WTC11 (cell line): ENCODE results near the gene LPP. TPM values are rescaled to one million over a fixed set of nuclear protein-coding genes. Genes with fewer than 3 reads are reported as not detected.

Source experiments
- ATAC-seq: fragments of 200-7000 bp; cut with Tn5 transposase; 2 replicates; pipeline ENCODE4 v1.10.0; 2021; ENCODE audit warnings: mild to moderate bottlenecking, moderate library complexity
- CTCF ChIA-PET: fragments of 300-600 bp; sonication (Branson Sonifier 250); formaldehyde crosslinking; loops from one replicate; lab custom pipeline; 2021; ENCODE audit warnings: antibody characterized with exemption; lab: Charles Lee
- POLR2A ChIA-PET: fragments of 350-600 bp; sonication (Branson Sonifier 250); formaldehyde crosslinking; loops from one replicate; lab custom pipeline; 2021; ENCODE audit warnings: antibody characterized with exemption; lab: Charles Lee
- DNase-seq: peaks from one replicate; pipeline ENCODE4 v3.0.0; 2021; ENCODE audit warnings: low spot score
- H3K27ac Mint-ChIP-seq: 2 replicates; pipeline ENCODE4 v1.8.0; 2021; ENCODE audit warnings: mixed read lengths
- H3K27me3 Mint-ChIP-seq: 2 replicates; pipeline ENCODE4 v1.8.0; 2021; ENCODE audit warnings: low read depth, mild to moderate bottlenecking, moderate library complexity, mixed read lengths
- H3K36me3 Mint-ChIP-seq: 2 replicates; pipeline ENCODE4 v1.8.0; 2021; ENCODE audit warnings: mixed read lengths
- H3K4me1 Mint-ChIP-seq: 2 replicates; pipeline ENCODE4 v1.8.0; 2022; ENCODE audit warnings: mixed read lengths
- H3K4me3 Mint-ChIP-seq: 2 replicates; pipeline ENCODE4 v1.8.0; 2021; ENCODE audit warnings: mild to moderate bottlenecking, moderate library complexity, mixed read lengths
- H3K9me3 Mint-ChIP-seq: 2 replicates; pipeline ENCODE4 v1.8.0; 2021; ENCODE audit warnings: mixed read lengths
- AFF4 ChIP-seq: sonication (generic); formaldehyde crosslinking; IDR thresholded peaks from 2 replicates; pipeline ENCODE4 v1.8.1; 2023; ENCODE audit warnings: mild to moderate bottlenecking, missing genetic modification reagents, borderline replicate concordance
- ARID4B ChIP-seq: sonication (generic); formaldehyde crosslinking; IDR thresholded peaks from 2 replicates; pipeline ENCODE4 v1.8.0; 2023; ENCODE audit warnings: missing genetic modification reagents, mild to moderate bottlenecking, borderline replicate concordance
- ATF2 ChIP-seq: sonication (generic); formaldehyde crosslinking; IDR thresholded peaks from 2 replicates; pipeline ENCODE4 v1.8.1; 2022; ENCODE audit warnings: low read depth, missing genetic modification reagents, borderline replicate concordance
- ATF3 ChIP-seq: sonication (generic); formaldehyde crosslinking; conservative IDR thresholded peaks from 2 replicates; pipeline ENCODE4 v1.8.1; 2022; ENCODE audit warnings: mild to moderate bottlenecking, missing genetic modification reagents
- FOXP1 ChIP-seq: sonication (generic); formaldehyde crosslinking; IDR thresholded peaks from 2 replicates; pipeline ENCODE4 v1.8.0; 2022; ENCODE audit warnings: missing genetic modification reagents, mild to moderate bottlenecking, moderate library complexity, borderline replicate concordance
- FOXP4 ChIP-seq: sonication (generic); formaldehyde crosslinking; IDR thresholded peaks from 2 replicates; pipeline ENCODE4 v1.8.0; 2022; ENCODE audit warnings: mild to moderate bottlenecking, missing genetic modification reagents
- HMGA2 ChIP-seq: fragments of 250-450 bp; sonication (Bioruptor Pico); IDR thresholded peaks from 2 replicates; pipeline ENCODE4 v1.4.0; 2021; ENCODE audit warnings: mild to moderate bottlenecking, moderate library complexity
- PREB ChIP-seq: sonication (generic); formaldehyde crosslinking; IDR thresholded peaks from 2 replicates; pipeline ENCODE4 v1.8.1; 2022; ENCODE audit warnings: mild to moderate bottlenecking, missing genetic modification reagents, moderate library complexity, borderline replicate concordance
- SMAD4 ChIP-seq: sonication (generic); formaldehyde crosslinking; IDR thresholded peaks from 2 replicates; pipeline ENCODE4 v1.8.0; 2022; ENCODE audit warnings: mild to moderate bottlenecking, missing genetic modification reagents
- TEAD4 ChIP-seq: sonication (generic); formaldehyde crosslinking; IDR thresholded peaks from 2 replicates; pipeline ENCODE4 v1.8.0; 2022; ENCODE audit warnings: mild to moderate bottlenecking, missing genetic modification reagents
- TP53 ChIP-seq: sonication (generic); formaldehyde crosslinking; IDR thresholded peaks from 2 replicates; pipeline ENCODE4 v1.8.1; 2023; ENCODE audit warnings: mild to moderate bottlenecking, missing genetic modification reagents
- ZNF416 ChIP-seq: fragments of 250-450 bp; sonication (Bioruptor Pico); IDR thresholded peaks from 2 replicates; pipeline ENCODE4 v1.9.0; 2021; ENCODE audit warnings: mild to moderate bottlenecking, inconsistent platforms
- total RNA-seq: library from RNA; stranded (reverse); gene quantifications from 3 replicates; pipeline ENCODE4 v1.2.3, GENCODE V29; 2021
- TF ChIP-seq, protein P1 (sequence below): sonication (generic); formaldehyde crosslinking; IDR thresholded peaks from 2 replicates; pipeline ENCODE4 v1.8.1; 2022; ENCODE audit warnings: missing genetic modification reagents, borderline replicate concordance
- TF ChIP-seq, protein P2 (sequence below): sonication (generic); formaldehyde crosslinking; IDR thresholded peaks from 2 replicates; pipeline ENCODE4 v1.8.1; 2022; ENCODE audit warnings: mild to moderate bottlenecking, moderate library complexity, missing genetic modification reagents

The LPP gene
- total RNA-seq, 1 experiment from 2014 or later, result 49.6 TPM

DNA sequence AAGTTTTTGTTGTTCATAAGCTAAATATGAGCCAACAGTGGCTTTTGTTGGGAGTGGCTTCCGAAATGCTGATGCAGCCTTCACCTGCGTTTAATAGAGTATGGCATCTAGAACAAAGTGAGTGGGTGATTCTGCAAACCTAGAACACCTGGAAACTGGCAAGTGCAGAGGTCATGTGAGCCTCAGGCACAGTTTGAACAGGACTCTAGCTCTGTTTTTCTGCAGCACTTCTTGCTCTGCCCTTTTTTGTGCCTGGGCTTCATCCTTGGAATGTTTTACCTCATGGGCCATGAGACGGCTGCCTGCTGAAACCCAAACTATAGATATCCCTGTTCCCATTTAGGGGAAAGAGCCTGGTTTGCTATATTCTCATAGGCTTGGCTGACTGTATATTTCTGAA is 73.5 kb downstream of the LPP start (continued):
- TF ChIP-seq, protein P1, sequence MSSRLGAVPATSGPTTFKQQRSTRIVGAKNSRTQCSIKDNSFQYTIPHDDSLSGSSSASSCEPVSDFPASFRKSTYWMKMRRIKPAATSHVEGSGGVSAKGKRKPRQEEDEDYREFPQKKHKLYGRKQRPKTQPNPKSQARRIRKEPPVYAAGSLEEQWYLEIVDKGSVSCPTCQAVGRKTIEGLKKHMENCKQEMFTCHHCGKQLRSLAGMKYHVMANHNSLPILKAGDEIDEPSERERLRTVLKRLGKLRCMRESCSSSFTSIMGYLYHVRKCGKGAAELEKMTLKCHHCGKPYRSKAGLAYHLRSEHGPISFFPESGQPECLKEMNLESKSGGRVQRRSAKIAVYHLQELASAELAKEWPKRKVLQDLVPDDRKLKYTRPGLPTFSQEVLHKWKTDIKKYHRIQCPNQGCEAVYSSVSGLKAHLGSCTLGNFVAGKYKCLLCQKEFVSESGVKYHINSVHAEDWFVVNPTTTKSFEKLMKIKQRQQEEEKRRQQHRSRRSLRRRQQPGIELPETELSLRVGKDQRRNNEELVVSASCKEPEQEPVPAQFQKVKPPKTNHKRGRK (CRISPR knock-in tag), result no peak

GRCh38 chr3:188229177-188229576 is 75.2 kb downstream of the LPP start:
- Mint-ChIP-seq H3K4me3 (no peak overlapping the region), H3K4me1 (no peaks in the 10 kb centered on the region), H3K27ac (no peak overlapping the region), H3K36me3 (0 out of 2 replicates have a peak, but pooled peaks cover 7% of the 10 kb centered on the region), H3K9me3 (peaks cover 9% of the 10 kb centered on the region), H3K27me3 (no peaks in the 10 kb centered on the region)
- DNase-seq (no peak), ATAC-seq (no peak)
- POLR2A ChIA-PET, result no interaction called here
- no peak for TF ChIP-seq ARID4B
- TF ChIP-seq TP53 (CRISPR knock-in tag), result no peak
- no peak for TF ChIP-seq SMAD4 (CRISPR knock-in tag)
- CTCF ChIA-PET, result no interaction called here

- Mint-ChIP-seq H3K4me1 (no peaks in the 10 kb centered on the region), H3K27ac (no peak overlapping the region), H3K4me3 (no peak overlapping the region), H3K36me3 (0 out of 2 replicates have a peak, but pooled peaks cover 3% of the 10 kb centered on the region), H3K9me3 (peaks cover 4% of the 10 kb centered on the region), H3K27me3 (no peaks in the 10 kb centered on the region)
- ATAC-seq (no peak), DNase-seq (no peak)
- CTCF ChIA-PET, result no interaction called here
- POLR2A ChIA-PET, result no interaction called here
- no peak for TF ChIP-seq AFF4
- TF ChIP-seq, protein P2, sequence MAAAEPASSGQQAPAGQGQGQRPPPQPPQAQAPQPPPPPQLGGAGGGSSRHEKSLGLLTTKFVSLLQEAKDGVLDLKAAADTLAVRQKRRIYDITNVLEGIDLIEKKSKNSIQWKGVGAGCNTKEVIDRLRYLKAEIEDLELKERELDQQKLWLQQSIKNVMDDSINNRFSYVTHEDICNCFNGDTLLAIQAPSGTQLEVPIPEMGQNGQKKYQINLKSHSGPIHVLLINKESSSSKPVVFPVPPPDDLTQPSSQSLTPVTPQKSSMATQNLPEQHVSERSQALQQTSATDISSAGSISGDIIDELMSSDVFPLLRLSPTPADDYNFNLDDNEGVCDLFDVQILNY (CRISPR knock-in tag), result no peak
- TF ChIP-seq ZNF416 (CRISPR knock-in tag), result no peak
- no peak for TF ChIP-seq FOXP1 (CRISPR knock-in tag)
- no peak for TF ChIP-seq ATF3 (CRISPR knock-in tag)
- no peak for TF ChIP-seq TEAD4 (CRISPR knock-in tag)
- TF ChIP-seq ATF2 (CRISPR knock-in tag), result no peak
- TF ChIP-seq, protein P1 (CRISPR knock-in tag), result no peak
- no peak for TF ChIP-seq FOXP4 (CRISPR knock-in tag)
- no peak for TF ChIP-seq HMGA2 (CRISPR knock-in tag)
- no peak for TF ChIP-seq PREB (CRISPR knock-in tag)
These were observed 75.8 kb downstream of the LPP start for GRCh38 chr3:188229726-188230125.
